ENCODE data around the gene SNX8. TPM values are rescaled to one million over a fixed set of nuclear protein-coding genes. Genes with fewer than 3 reads are reported as not detected.

SNX8 gene
- total and polyA plus RNA-seq, 2 donors (not counting 3 experiments of a cell fraction or from before 2014, with no cell fraction given), result 24.5 to 50.3 TPM

GRCh38 chr7:2244404-2244995 lies 69.7 kb downstream of the SNX8 start:
- Histone ChIP-seq H3K9ac (replicated peaks; ENCODE audit: extremely low read depth, insufficient read depth, low read length) (no peak overlapping the region), H3K27me3 (ENCODE audit: control insufficient read depth in 2 of 2, insufficient read depth in 2 of 2, low read length in 2 of 2) (no peaks in the 10 kb centered on the region), H4K20me1 (replicated peaks; ENCODE audit: control insufficient read depth, extremely low read depth, insufficient read depth, low read length) (no peaks in the 10 kb centered on the region), H3K36me3 (ENCODE audit: control insufficient read depth in 2 of 2, extremely low read depth in 1 of 2, insufficient read depth in 2 of 2, low read length in 2 of 2) (no peaks in the 10 kb centered on the region), H2AFZ (ENCODE audit: low read depth, low read length) (no peak overlapping the region), H3K9me1 (replicated peaks; ENCODE audit: control insufficient read depth, extremely low read depth, insufficient read depth, low read length) (no peaks in the 10 kb centered on the region), H3K27ac (ENCODE audit: insufficient read depth, low read depth, low read length) (no peak overlapping the region), H3K9me3 (replicated peaks; ENCODE audit: control insufficient read depth, insufficient read depth, low read length) (no peaks in the 10 kb centered on the region), H3K79me2 (ENCODE audit: control insufficient read depth, insufficient read depth, low read length) (peaks cover 15% of the 10 kb centered on the region), H3K4me3 (replicated peaks in 1 of 3; ENCODE audit: insufficient read depth in 1 of 3, low read depth in 1 of 3, low read length in 3 of 3) (no peak overlapping the region), H3K4me1 (ENCODE audit: control insufficient read depth, extremely low read depth, insufficient read depth, low read length) (peaks cover 18% of the 10 kb centered on the region), H3K4me2 (ENCODE audit: insufficient read depth, low read length) (no peak overlapping the region)
- ChIA-PET CTCF (interaction anchor here (2.4 kb wide), 1 partner anchor 104 kb away, joined by 25 read pairs; no protein-coding TSS in a partner anchor), POLR2A (no interaction called here)
- TF ChIP-seq EZH2 (IDR thresholded peaks at IDR 0.05; ENCODE audit: borderline replicate concordance, low read depth, low read length, severe bottlenecking) (no peak), MYC (IDR thresholded peaks at IDR 0.05; ENCODE audit: low read depth, low read length) (no peak), FOS (IDR thresholded peaks at IDR 0.05; ENCODE audit: borderline replicate concordance, insufficient read depth, low read length) (no peak), GATA2 (IDR thresholded peaks at IDR 0.05; ENCODE audit: insufficient read depth, insufficient read length, low read depth, low read length) (no peak), JUN (IDR thresholded peaks at IDR 0.05; ENCODE audit: borderline replicate concordance, insufficient read depth, insufficient read length, low read depth) (no peak), POLR2AphosphoS5 (IDR thresholded peaks at IDR 0.05; ENCODE audit: insufficient read depth, low read depth, low read length) (no peak), MAX (IDR thresholded peaks at IDR 0.05; ENCODE audit: insufficient read depth, insufficient read length) (no peak), CTCF (IDR thresholded peaks at IDR 0.05; ENCODE audit: extremely low read depth in 1 of 2, insufficient read depth in 1 of 2, low read depth in 1 of 2, low read length in 2 of 2) (no peak), POLR2A (IDR thresholded peaks at IDR 0.05; ENCODE audit: low read depth, low read length) (no peak)
- dilution Hi-C loops (cut with MboI; ENCODE audit: extremely low pct_ligation_motif_present, low sequenced_read_pairs), result no loop called here
- no peak for FAIRE-seq
- no TSS peak for BruUV-seq (replicated peaks)
- intact Hi-C loops (cut with micrococcal nuclease), result no loop called here
- DNase-seq (ENCODE audit: low read depth, low spot score), result no peak

Data from endothelial cell of umbilical vein (primary cell).